Uterus (tissue), 4 donors: ENCODE measurements around the gene NOX3. TPM values are rescaled to one million over a fixed set of nuclear protein-coding genes. Genes with fewer than 3 reads are reported as not detected.

Experiments used
- DNase-seq, 2 donors: peaks; one replicate each; pipeline ENCODE4 v3.0.0-alpha.2; 2019 to 2020
- H3K27ac ChIP-seq, 2 donors: fragments of 200-600 bp; sonication (generic); 1 replicate in 1 of 2; 2 replicates in 1 of 2; pipeline ENCODE4 v1.5.1; 2016 to 2018
- H3K27me3 ChIP-seq, 2 donors: fragments of 200-600 bp; sonication (generic); one replicate each; pipeline ENCODE4 v1.5.1; 2018 to 2019; ENCODE audit warnings: control low read depth in 1 of 2
- H3K36me3 ChIP-seq, 2 donors: fragments of 200-600 bp; sonication (generic); one replicate each; pipeline ENCODE4 v1.5.1; 2019; ENCODE audit warnings: control low read depth in 1 of 2
- H3K4me1 ChIP-seq, 2 donors: fragments of 200-600 bp; sonication (generic); one replicate each; pipeline ENCODE4 v1.5.1; 2018 to 2019; ENCODE audit warnings: control low read depth in 1 of 2
- H3K4me3 ChIP-seq, 2 donors: fragments of 200-600 bp; sonication (generic); 1 replicate in 1 of 2; 2 replicates in 1 of 2; pipeline ENCODE4 v1.5.1; 2018 to 2019; ENCODE audit warnings: mild to moderate bottlenecking in 1 of 2
- H3K9me3 ChIP-seq, 2 donors: fragments of 200-600 bp; sonication (generic); one replicate each; pipeline ENCODE4 v1.5.1; 2019; ENCODE audit warnings: control low read depth in 1 of 2
- POLR2A ChIP-seq, 2 donors: fragments of 450-650 bp; IDR thresholded peaks; one replicate each; pipeline ENCODE4 v1.6.1; 2016; ENCODE audit warnings: antibody characterized with exemption in 2 of 2, mild to moderate bottlenecking in 1 of 2, moderate library complexity in 1 of 2
- intact Hi-C: fragments of 100-400 bp; cut with DNase I; formaldehyde crosslinking; loops from one replicate; pipeline ENCODE4 v1.15.1; 2023; ENCODE audit warnings: low total_unique reads
- total RNA-seq, 4 donors: library from RNA; depleted of rRNA in 3 of 4; stranded (reverse); fragments of >200 nt in 3 of 4; gene quantifications; one replicate each; pipeline versions ENCODE4 v1.1.0 to v1.2.4, GENCODE V29; 2014 to 2023
- TF ChIP-seq, protein P1 (sequence below), 4 experiments: fragments of 200-600 bp in 2 of 4; fragments of 450-650 bp in 2 of 4; sonication (generic) in 2 of 4; IDR thresholded peaks; one replicate each; pipeline ENCODE4 v1.5.1; 2016 to 2019; ENCODE audit warnings: antibody characterized with exemption in 4 of 4, mild to moderate bottlenecking in 2 of 4, moderate library complexity in 1 of 4
- donor health status: DM: yes; HTN: yes; CAD: no.

The NOX3 gene
- total RNA-seq, 4 donors from 2014 or later, result not detected

- Histone ChIP-seq H3K36me3 (no peaks in the 10 kb centered on the region), H3K27ac (no peak overlapping the region), H3K4me1 (no peaks in the 10 kb centered on the region), H3K27me3 (no peaks in the 10 kb centered on the region), H3K9me3 (no peaks in the 10 kb centered on the region), H3K4me3 (no peak overlapping the region)
- no peak for DNase-seq
- intact Hi-C loops, result no loop called here
- TF ChIP-seq, protein P1, sequence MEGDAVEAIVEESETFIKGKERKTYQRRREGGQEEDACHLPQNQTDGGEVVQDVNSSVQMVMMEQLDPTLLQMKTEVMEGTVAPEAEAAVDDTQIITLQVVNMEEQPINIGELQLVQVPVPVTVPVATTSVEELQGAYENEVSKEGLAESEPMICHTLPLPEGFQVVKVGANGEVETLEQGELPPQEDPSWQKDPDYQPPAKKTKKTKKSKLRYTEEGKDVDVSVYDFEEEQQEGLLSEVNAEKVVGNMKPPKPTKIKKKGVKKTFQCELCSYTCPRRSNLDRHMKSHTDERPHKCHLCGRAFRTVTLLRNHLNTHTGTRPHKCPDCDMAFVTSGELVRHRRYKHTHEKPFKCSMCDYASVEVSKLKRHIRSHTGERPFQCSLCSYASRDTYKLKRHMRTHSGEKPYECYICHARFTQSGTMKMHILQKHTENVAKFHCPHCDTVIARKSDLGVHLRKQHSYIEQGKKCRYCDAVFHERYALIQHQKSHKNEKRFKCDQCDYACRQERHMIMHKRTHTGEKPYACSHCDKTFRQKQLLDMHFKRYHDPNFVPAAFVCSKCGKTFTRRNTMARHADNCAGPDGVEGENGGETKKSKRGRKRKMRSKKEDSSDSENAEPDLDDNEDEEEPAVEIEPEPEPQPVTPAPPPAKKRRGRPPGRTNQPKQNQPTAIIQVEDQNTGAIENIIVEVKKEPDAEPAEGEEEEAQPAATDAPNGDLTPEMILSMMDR (IDR thresholded peaks at IDR 0.05), result no peak
- no peak for TF ChIP-seq POLR2A (IDR thresholded peaks at IDR 0.05)
Measured at GRCh38 chr6:155378276-155378675, 77.4 kb downstream of the NOX3 start.

DNA sequence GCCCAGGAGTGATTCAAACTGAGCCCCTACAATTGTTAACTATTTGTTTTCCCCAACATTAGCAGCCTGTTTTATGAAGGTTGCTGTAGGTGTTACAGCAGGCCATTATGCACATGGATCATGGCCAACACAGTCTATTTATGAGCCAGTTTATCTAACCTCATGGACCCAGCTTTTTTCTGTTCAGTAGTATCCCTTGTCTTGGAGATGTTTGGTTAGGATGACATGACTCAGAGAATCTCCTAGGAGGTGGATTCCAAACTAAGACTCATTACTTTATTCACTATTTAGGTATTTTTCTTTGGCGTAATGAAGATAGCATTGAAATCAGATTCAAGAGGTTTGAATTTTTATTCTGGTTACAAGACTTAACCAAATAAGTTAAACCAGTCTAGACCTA, 78.6 kb downstream of the NOX3 start:
- no peak overlapping the region for H3K27ac ChIP-seq
- DNase-seq, result no peak
- H3K36me3 ChIP-seq, result no peaks in the 10 kb centered on the region
- no peaks in the 10 kb centered on the region for H3K4me1 ChIP-seq
- no peak for TF ChIP-seq POLR2A (IDR thresholded peaks at IDR 0.05)
- TF ChIP-seq, protein P1 (IDR thresholded peaks at IDR 0.05), result no peak
- H3K4me3 ChIP-seq, result no peak overlapping the region
- no peaks in the 10 kb centered on the region for H3K9me3 ChIP-seq
- intact Hi-C loops, result no loop called here
- H3K27me3 ChIP-seq, result no peaks in the 10 kb centered on the region

DNA sequence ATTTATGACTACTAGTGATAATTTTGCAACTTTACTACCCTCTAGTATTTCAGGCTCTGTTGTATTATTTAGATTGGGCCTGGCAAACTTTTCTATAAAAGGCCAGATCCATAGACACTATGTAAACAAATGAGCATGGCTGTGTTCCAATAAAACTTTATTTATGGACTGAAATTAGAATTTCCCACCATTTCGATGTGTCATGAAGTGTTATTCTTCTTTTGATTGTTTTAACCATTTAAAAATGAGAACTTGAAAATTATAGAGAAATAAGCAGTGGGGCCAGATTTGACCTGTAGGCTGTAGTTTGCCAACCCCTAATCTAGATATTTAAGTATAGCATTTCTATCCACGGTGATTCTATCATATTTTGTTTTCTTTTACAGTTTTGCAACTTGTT, 79.8 kb downstream of the NOX3 start:
- Histone ChIP-seq H3K4me1 (no peaks in the 10 kb centered on the region), H3K27me3 (no peaks in the 10 kb centered on the region), H3K4me3 (no peak overlapping the region), H3K36me3 (no peaks in the 10 kb centered on the region), H3K9me3 (no peaks in the 10 kb centered on the region), H3K27ac (no peak overlapping the region)
- intact Hi-C loops, result no loop called here
- TF ChIP-seq POLR2A (IDR thresholded peaks at IDR 0.05), result no peak
- TF ChIP-seq, protein P1 (IDR thresholded peaks at IDR 0.05), result no peak
- no peak for DNase-seq

DNA sequence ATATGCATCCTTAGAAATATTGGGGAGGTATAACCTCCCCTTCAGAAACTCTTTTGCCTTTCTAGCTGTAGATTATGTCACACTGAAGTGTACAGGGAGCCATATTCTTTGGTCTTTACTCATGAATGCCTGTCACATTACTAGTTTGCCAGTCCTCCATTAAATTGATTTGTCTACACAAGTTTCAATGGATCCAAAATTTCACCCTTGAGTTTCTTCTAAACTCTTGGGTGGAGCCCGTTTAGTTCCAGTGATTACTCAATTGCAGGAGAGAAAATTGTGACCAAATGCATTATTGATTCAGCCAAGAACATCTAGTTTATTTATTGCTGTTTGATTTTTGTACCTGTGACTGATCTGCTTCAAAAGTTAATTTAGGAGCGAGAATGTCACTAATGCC, 81.0 kb downstream of the NOX3 start:
- Histone ChIP-seq H3K27me3 (no peaks in the 10 kb centered on the region), H3K9me3 (no peaks in the 10 kb centered on the region), H3K27ac (no peak overlapping the region), H3K36me3 (no peaks in the 10 kb centered on the region), H3K4me1 (no peaks in the 10 kb centered on the region), H3K4me3 (no peak overlapping the region)
- DNase-seq, result no peak
- intact Hi-C loops, result no loop called here
- TF ChIP-seq, protein P1 (IDR thresholded peaks at IDR 0.05), result no peak
- TF ChIP-seq POLR2A (IDR thresholded peaks at IDR 0.05), result no peak

DNA sequence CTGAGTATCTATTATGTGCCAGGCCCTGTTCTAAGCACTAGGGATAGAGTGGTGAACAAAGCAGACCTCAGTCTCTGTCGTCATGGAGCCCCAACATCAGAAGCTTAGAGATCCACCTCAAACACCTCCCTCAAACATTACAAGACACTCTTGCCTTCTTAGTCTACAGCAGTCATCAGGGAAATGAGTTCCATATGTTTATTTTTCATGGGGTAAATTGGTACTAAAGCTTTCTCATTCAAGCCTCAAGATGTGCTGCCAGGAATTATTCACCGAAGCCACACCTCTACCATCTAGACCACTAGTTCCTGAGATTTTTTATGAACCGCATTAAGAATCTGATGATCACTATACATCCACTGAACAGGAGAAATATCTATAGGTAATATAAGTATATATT, 82.4 kb downstream of the NOX3 start:
- Histone ChIP-seq H3K9me3 (no peaks in the 10 kb centered on the region), H3K4me1 (no peaks in the 10 kb centered on the region), H3K36me3 (no peaks in the 10 kb centered on the region), H3K27ac (no peak overlapping the region), H3K4me3 (no peak overlapping the region), H3K27me3 (no peaks in the 10 kb centered on the region)
- TF ChIP-seq, protein P1 (IDR thresholded peaks at IDR 0.05), result no peak
- TF ChIP-seq POLR2A (IDR thresholded peaks at IDR 0.05), result no peak
- intact Hi-C loops, result no loop called here
- no peak for DNase-seq
